HG03064 (cell line): Measurements from ENCODE around the gene MAGI2.

Source experiments
- ATAC-seq: cut with Tn5 transposase; IDR thresholded peaks from one replicate; pipeline ENCODE4 v1.9.1; 2021; ENCODE audit warnings: low read depth; ENCODE audit not compliant: unreplicated experiment

The MAGI2 gene

DNA sequence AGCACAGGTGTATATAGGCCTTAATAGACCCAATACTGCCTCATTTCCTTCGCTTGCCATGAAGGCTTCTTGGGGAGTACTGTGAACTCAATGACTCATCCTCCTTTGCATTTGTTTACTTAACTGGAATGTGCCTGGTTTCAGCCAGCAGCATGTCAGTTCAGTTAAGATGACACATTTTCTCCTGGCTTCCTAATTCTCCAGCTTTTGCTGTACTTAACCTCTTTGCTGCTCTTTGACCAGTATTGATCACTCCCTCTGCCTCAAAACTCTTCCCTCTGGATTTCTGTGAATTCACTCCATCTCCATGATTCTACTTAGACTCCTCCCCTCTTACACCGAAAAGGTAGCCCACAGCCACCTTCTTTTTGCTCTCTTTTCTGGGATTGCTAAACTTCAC is 135.7 kb downstream of the MAGI2 start:
- ATAC-seq: no peak

DNA sequence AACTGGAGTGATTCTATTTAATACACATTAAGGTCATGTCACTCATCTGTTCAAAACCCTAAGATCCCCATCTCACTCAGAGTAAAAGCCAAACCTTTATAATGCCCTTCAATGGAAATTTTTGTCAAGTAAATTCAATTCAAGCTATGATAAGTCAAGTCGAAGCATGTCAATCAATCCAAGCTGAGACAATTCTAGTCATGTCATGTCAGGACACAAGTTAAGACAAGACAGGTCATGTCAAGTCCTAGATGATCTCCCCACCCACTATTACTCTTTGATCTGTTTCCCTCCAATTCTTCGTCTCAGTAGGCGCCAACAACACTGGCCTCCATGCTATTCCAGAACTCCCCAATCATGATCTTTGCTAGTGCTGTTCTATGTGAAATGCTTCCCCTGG is 141.4 kb downstream of the MAGI2 start:
- no peak for ATAC-seq

DNA sequence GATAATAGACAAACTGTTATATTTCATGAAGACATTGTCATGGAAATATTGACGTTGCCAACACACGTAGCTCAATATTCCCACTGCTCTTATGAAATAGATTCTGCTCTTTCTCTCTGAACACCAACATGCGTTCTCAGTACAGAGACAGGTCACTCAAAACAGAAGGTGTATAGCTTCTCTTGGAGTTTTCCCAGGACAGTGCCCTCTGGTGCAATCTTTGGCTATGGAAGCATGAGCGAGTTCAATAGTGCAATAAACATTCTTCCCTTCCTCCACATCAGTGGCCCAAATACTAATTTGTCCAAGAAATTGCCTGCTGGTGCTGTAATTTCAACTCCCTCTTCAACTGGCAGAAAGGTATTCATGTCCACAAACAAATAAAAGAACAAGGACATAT is 145.3 kb downstream of the MAGI2 start:
- ATAC-seq: no peak

DNA sequence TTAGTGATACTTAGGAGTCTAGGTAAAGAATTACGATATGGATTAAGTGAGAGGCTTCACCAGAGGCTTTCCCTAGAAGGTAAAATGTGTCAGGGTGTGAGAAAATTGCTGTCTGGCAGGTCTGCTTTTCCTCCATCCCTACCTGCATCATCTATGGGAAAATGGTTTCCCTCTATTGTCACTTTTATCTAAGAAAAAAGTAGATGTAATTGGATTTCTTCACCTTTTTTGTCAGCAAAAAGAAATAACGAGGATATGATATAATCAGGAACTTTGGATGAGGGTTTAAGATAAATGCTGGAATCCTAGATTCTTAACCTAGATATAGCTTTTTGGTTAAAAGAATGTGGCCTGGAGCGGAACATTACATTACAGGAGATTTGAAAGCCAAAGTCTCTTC is 146.1 kb downstream of the MAGI2 start:
- ATAC-seq: no peak

DNA sequence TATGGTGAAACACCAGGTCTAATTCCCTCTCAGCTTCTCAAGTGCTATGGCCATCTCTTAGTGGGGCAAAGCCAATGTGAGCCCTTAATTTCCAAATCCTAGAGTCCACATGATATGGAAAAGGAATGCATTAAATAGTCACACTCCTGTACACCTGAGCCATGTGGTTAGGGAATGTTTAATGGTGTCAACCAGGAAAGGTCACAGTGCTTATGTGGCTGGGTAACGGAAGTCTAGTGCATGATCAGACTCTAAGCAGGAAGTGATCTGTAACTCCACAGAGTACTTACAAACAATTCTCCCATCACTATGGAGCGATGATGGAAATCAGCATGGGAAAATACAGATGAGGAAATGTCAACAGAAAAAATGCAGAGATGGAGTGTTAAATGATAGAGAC is 148.8 kb downstream of the MAGI2 start:
- no peak for ATAC-seq

DNA sequence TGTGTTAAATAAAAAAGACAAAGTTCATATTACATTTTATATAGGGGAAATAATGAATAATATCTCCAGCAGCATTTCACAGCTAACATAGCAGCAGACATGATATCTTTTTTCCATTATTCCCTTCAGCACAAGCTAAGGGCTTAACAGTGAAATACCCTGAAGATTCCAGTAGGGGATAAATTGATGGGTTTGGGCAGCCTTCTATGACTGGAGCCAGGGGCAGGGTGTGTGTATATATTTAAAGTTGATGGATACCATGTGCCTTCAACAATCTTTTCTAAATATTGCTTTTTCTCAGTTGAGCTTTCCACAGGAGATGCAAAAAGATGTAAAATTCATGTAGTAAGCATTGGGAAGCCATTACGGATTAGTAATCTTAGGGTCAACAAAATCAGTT is 151.2 kb downstream of the MAGI2 start:
- no peak for ATAC-seq

DNA sequence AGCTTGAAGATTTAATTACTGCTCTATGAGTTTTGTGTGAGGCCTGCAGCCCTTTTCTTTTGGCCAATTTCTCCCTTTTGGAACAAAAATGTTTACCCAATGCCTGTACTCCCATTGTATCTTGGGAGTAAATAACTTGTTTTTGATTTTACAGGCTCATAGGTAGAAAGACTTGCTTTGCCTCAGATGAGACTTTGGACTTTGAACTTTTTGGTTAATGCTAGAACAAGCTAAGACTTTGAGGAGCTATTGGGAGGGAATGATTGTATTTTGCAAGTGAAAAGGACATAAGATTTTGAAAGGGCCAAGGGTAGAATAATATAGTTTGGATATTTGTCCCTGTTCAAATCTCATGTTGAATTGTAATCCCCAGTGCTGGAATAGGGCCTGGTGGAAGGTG is 152.0 kb downstream of the MAGI2 start:
- ATAC-seq: no peak

DNA sequence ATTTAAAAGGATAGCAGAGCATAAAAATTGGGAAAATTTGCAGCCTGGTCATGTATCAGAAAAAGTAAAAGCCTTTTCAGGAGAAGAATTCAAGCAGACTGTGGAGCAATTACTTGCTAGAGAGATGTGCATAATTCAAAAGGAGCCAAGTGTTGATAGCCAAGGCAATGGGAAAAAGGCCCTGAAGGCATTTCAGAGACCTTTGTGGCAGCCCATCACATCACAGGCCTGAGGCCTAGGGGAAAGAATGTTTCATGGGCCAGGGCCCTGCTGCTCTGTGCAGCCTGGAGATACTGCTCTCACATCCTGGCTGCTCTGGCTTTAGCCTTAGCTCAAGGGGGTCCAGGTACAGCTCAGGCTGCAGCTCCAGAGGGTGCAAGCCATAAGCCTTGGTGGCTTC is 152.9 kb downstream of the MAGI2 start:
- no peak for ATAC-seq

DNA sequence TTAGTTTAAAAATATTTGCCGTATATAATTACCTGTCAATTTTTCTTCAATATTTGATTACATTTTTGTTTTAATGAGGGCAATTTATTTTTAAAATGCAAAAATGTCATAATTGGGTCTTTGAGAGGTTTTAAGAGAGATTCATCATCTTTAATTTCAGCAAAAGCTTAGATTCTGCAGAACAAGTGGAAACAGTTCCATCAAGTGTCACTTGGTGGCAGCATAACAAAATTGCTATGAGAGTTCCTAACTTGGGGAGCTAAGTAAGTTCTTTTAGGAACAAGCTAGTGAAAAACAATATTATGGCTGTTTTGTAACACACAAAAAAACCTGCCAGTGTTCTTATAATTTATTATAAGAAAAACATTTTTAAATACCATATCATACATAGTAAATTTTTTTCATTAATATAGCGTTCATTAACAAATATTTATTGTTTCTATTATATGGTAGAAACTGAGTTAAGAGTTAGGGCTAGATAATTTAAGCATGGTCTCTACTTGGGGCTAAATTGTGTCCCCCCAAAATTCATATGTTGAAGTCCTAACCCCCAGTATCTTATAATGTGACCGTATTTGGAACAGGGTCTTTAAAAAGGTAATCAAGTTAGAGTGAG is 155.2 kb downstream of the MAGI2 start:
- no peak for ATAC-seq

DNA sequence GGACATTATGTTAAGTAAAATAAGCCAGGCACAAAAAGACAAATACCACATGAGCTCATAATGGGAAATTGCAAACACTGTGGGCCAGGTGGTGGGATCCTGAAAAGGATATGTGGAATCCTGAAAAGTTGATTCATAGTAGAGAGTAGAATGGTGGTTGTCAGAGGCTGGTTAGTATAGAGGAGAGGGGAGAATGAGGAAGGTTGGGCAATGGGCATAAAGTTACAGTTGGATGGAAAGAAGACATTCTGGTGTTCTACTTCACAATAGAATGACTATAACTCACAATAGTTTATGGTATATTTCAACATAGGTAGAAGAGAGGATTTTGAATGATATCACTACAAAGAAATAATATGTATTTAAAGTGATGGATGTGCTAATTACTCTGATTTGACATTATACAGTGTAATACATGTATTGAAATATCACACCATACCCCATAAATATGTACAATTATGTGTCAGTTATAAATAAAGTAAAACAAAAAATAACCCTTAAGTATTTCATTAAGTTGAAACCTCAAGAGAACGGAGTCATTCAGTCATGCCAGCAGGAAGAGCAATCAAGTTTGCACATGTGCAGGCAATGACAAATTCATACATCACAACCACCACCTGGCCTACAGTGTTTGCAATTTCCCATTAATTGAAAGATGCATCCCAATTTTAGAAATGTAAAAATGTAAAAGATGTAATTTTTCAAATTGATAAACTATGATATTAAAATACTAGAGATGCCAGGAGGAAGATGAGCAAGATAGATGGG is 156.7 kb downstream of the MAGI2 start:
- no peak for ATAC-seq

DNA sequence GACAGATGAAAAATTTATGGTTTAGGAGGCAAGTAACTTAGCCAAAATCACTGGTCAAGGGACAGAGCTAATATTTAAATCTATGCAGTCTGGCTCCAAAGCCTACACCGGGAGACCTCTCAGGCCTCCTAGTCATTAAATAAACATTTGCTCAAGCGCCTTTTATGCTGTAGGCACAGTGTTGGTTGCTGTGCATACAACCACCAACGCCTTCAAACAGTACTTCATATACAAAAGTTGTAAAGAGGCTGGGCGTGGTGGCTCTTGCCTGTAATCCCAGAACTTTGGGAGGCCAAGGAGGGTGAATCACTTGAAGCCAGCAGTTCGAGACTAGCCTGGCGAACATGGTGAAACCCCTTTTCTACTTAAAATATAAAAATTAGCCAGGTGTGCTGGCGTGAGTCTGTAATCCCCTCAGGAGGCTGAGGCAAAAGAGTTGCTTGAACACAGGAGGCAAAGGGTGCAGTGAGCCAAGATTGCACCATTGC is 159.8 kb downstream of the MAGI2 start:
- no peak for ATAC-seq

DNA sequence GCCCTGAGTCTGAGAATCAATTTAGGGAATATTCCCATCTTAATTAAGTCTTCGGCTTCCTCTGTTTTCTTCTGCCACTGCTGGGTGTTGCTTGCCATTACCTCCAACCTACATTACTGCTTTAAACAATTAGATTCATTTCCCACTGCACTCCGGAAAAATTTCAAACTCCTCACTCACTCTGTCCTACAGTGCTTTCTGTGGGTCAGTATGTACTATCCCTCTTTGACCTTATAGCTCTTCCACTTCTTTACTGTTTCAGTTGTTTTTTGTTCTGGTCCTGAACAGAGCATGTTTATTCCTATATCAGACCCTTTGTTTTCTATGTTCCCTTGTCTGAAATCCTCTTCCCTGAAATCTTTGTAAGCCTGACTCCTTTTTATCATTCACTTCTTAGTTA is 160.6 kb downstream of the MAGI2 start:
- ATAC-seq: no peak

DNA sequence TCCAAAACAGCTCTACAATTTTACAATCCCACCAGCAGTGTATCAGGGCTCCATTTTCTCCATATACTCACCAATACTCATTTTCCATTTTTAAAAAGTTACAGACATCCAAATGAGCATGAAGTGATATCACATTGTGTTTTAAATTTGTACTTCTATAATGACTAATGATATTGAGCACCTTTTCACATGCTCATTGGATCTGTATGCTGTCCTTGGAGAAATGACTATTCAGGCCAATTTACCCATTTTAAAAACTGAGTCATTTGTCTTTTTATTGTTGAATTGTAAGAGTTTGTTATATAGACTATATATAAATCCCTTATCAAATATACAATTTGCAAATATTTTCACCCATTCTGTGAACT is 162.0 kb downstream of the MAGI2 start:
- no peak for ATAC-seq

DNA sequence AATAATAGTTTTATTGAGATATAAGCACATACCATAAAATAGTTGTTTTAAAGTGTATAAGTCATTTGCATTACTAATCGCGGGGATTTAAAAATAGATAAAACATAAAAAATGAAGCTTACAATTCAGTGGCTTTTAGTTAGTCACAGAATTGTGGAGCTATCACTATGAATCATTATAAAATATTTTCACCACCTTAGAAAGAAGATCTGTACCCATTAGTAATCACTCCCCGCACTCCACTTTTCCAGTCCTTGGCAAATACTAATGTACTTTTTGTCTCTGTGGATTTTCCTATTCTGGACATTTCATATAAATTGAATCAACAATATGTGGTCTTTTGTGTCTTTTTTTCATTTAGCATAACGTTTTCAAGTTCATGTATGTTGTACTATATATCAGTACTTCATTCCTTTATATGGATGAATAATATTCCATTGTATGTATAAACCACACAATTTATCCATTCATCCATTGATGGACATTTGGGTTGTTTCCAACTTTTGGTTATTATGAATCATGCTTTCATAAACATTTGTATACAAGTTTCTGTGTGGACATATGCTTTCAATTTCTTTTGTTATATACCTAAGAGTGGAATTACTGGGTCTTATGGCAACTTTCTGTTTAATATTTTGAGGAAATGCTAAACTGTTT is 162.5 kb downstream of the MAGI2 start:
- no peak for ATAC-seq

DNA sequence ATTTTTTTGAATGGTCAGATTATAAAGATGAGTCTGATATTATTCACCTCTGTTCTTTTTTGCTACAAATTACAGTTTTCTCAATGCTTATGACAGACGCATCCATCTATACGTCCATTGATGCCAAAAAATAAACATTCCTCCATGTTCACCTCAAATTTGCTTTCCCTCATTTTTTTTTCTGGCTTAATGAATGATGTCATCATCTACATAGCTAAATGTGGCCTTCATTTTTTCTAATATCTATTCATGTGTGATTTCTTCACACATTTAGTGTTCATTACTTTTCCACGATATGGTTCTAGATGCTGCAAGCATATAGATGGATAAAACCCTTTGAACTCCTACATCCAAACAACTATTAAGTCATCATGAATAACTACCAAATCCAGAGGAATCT is 163.1 kb downstream of the MAGI2 start:
- ATAC-seq: no peak

DNA sequence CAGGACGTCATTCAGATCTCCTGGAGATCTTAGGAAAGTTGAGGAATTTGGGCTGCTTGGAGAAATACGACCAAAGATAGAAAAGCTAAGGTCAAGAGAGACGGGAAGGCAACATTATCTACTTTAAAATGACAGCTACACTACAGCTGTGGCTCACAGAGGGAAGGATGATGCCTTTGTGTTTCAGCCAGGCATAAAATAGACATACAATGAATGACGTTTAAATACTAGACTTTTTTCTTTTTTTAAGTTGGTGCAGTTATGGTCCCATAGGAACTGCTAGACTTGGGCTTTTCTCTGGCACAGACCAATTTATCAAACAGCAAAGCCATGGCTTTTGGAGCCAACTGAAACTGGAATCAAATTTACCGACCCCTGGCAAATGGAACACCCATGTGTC is 164.8 kb downstream of the MAGI2 start:
- ATAC-seq: no peak

DNA sequence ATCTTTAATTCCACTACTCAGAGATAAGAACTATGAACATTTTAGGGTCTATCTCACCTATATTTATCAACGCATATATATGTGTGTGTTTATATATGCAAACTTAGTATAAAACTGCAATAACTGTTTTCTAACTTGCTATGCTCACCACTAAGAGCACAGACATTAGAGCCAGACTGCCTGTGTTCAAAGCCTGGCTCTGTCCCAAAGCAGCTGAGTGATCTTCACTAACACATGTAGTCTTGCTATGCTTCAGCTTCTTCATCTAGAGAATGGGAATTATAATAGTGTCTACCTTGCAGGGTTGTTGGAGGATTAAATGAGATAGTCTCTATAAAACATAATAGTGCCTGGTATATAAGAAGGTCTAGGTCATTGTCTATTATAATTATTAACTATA is 165.5 kb downstream of the MAGI2 start:
- no peak for ATAC-seq

DNA sequence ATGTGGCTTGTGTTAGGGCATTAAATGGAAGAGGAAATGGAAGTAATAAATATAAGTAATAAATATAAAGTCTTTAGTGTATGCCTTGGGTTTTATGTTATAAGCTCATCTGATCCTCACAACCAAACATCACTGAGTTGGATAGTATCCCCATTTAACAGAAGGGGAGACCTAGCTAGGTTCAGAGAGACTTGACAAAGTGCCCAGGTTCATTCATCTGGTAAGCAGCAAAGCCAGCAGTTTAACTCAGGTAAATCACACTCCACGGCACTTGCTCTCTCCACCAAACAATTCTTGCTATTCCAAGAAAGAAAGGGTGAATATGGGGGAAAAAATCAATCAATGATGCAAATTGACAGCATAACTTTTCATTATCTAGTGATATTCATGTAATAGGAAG is 167.3 kb downstream of the MAGI2 start:
- no peak for ATAC-seq

DNA sequence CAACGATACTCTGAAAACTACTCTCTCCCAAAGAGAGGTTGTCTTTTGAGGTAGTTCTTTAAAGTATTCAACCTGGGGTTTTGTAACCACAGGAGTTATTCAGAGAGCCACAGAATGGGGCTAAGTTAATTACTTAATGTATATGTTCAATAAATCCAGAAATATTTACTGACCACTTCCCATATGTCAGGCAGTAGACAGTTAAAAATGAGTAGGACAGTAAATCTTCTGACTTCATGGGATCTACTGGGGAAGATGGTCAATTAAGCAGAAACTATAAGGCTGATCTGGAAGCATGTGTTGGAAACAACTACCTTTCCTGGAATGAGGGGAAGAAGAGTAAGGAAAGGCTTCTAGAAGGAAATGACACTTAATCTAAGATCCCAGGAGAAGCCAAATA is 167.7 kb downstream of the MAGI2 start:
- ATAC-seq: no peak

DNA sequence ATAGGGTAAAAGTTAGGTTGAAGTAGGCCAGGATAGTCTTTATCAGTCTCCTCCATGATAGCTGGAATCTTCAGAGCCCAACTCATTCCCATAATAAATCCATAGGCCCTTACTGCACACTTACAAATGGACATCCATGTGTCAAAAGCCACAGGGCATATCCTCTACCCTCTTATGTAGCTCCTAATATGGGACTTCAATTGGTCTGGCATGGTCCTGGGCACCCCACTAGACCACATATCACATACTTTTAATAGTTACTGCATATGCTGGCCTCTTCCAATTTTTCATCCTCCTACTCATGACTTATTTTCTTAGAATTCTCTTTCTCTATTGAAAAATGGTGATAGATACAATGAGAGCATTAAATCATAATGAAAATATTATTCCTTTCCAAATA is 169.3 kb downstream of the MAGI2 start:
- no peak for ATAC-seq

DNA sequence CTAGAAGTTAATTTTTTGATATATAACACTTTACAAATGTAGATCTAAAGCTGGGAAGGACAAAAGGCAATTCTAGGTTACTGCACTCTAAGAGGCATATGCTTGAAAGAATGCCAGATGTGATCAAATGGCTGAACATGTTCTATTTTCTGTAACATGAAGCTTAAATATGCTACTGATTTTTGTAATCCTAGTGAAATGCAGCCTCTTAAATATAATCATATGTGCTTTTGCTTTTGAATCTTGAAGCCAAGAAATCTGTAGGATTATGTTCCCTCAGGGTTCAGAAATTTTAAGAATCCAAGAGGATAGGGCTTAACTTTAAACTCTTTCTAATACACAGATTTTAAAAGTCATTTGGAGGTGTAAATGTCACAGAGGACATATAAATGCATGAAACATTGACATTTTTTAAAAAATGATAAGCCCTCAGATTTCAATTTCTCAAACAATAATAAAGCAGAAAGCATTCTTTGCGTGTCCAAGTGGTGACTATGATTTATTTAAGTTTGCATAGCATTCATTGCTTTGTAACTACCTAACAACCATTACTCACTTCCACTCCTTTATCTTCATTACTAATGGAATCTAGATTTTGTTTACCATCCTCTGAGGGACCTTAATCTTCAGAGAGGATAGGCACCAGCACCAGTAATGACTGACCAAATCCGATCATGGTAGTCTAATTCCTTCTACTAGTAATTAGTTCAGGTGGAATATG is 170.4 kb downstream of the MAGI2 start:
- no peak for ATAC-seq
